HG02973 (cell line): ENCODE data around the gene VPS35.
A peak's percentile ranks its signal among the peaks of the same experiment; 100 is the strongest.

Source experiments
- ATAC-seq: cut with Tn5 transposase; IDR thresholded peaks from one replicate; pipeline ENCODE4 v1.9.1; 2021; ENCODE audit warnings: moderate library complexity; ENCODE audit not compliant: unreplicated experiment

Gene VPS35

DNA sequence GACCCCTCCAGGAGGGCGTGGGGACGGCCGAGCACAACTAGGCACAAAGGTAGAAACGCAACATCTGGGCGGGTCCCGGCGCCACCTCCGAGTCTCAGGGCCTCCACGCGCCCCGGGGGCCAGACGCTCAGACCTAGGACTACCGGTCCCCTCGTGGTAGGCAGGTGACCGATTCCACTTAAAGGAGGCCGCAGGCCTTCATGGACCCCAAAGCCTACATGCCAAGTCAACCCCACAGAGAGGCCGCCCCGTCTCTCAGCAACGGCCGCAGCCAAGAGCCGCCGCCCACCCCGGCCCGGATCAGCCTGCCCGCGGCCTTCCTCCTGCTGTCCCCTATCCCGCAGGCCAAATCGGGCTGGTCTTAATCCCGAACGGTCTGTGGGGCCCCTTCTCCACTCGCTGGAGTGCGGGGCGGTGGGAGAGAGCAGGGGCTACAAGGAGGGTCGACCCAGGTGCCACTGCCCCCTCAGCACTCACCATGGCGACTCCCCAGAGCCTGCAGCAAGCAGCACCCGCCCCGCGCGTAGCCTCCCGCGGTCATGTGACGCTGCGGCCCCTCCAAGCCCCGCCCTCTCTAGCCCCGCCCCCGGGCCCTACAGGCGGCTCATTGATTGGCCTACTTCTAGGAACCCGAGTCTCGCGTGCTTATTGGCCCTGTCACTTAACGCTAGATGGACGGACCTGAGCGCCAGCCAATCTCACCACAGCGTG is at the start of gene VPS35:
Gene VPS35, minus strand, starts transcription at position 525 of the 711 bp plus-strand sequence. Its CDS starts 45 bp downstream, at position 480.
- peak; percentile 79 for ATAC-seq

DNA sequence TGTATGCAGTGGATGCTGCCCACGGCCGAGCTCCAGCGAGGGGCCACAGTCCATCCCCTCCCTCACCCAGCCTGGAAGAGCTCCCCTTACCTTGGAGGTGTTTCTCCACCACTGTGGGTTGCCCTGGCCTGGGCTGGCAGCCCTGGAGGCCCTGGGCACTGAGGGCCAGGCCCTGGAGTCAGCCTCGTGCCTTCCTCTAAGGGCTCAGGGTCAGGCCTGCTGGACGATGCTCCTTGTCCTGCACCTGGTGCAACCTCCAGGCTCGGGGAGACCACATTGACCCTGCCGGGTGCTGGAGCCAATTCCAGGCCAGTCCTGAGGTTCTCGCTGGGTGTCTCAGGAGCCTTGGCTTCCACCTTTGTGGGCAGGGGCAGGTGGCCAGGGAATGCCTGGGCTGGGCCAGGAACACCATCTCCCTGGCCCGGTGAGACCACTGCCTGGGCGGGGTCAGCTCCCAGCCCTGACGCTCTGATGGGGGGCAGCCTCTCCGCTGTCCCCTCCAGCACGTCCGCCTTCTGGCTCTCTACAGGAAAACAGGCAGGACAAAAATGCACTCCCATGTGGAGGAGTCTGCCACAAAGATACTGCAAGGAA is 48.7 kb upstream of the VPS35 start:
- no peak for ATAC-seq

DNA sequence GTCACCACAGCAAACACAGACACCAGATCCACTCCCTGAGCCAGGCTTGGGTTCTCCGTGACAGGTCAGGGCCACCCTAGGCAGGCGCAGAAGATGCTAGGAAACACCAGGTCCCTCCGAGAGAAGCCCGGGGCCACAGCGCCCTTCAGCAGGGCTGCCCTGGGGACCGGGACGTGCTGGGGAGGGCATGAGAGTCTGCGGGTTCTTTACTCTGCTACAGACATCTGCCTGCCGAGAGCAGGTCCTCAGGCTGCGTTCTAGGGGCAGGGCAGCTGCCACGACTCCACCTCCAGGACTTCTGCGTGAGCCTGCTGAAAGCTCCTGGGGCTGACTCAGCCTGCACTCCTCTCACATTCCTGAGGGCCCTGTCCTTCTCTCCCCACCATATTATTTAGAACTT is 47.7 kb upstream of the VPS35 start:
- no peak for ATAC-seq

DNA sequence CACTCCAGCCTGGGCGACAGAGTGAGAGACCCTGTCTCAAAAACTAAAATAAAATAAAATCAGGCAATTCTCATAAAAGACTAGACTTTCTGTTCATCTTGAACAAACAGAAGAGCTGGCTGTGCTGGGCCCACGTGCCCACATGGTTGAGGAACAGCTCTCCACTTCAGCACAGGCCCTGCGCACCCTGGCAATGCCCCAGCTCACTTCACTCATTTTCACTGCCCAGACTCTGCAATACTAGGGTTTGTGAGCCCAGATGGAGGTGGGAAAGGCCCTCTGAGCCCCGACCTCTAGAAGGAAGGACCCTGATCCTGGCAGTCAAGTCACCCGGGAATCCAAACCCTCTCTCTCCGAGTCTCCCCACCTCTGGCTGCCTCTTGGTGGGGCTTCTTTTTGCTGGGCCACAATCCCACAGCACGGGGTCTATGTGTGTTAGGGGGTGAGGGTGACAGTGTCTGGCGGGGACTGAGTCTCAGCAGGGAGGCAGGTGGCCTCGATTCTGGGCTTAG is 44.4 kb upstream of the VPS35 start:
- no peak for ATAC-seq

DNA sequence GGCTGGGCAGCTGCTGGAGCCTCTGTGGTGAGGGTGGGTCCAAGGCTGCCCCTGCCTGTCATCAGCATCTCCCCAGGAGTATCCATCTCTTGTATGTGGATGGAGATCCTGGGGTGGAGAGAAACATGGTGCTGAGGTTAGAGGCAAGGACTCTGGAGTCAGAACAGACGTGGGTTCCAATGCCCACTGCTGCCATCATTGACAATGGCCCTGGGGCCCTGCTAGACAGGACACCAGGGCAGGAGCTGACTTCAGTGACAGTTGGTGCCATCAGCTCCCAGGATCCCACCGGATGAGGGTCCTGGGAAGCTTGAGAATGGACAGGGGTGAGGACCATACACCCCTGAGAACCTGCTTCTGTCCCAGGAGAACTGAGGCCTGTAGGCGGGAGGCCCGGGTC is 43.6 kb upstream of the VPS35 start:
- no peak for ATAC-seq

DNA sequence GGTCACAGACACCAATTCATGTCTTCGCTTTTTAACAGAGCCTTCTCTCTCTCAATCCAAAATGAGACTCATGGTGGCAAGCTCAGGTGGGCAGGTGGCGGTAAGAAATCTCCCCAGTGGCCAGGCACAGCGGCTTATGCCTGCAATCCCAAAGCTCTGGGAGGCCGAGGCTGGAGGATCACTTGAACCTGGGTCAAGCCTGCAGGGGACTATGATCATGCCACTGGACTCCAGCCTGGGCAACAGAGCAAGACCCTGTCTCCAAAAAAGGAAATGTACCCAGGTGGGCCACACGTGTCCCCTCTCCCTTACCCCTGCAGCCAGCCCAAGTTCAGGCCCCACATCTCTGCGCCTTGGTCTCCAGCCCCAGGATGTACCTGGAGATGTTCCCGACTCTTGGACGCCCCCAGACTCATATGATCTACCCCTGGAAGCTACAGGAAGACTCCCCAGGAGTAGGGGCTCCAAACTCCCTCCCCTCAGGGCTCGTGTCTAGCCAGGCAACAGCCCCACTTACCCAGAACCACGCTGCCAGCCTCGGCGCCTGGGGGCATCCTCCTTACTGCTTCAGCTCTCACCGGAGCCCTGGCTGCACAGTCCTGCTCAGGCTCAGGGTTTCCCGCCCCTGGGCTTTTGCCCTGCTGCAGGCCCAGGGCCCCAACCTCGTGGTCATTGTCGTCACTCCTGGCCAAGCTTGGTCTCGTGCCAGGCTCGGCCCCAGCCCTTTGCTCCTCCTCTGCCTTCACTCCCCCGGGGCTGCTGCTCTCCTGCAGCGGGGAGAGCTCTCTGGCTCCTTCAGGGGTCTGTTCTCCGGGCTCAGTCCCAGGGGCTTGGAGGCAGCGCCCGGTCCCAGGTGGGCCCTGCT is 42.9 kb upstream of the VPS35 start:
- no peak for ATAC-seq

DNA sequence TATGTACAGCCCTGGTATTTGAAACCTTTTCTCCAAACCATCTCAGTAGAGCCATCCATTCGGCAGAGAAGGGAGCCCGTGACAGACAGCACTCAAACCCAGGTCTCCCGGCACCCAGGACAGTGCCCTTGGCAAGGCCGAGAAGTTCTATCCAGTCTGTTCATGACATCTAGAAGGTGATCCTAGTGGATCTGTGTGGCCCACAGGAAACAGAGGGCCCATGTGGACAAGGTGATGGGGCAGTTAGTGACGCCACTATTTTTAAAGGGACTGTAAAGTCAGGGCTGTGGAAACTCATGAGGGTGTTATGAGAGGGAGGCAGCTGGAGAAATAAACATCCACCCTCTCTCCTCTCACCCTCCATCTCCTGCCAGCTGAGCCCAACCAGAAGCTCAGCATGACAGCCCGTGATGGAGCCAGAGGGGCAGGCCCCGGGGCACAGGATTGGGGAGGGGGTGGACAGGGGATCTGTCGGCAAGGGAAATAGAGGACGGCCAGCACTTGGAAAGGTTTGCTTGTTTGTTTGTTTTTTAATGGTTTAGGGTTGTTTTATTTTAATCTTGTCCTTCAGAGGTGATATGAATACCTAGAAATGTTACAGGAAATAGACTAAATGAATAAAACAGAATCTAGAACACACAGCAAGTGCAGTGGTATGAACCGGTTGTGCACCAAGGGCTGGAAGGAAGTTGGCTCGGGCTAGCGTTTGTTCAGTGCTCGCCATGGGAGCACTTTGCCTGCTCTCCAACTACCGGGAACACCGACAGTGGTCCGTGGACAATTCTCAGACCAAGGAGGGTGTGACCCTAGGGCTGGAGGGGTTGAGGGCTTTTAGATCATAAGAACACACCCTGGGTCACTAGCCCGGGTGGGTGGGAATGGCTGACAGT is 42.1 kb upstream of the VPS35 start:
- no peak for ATAC-seq

DNA sequence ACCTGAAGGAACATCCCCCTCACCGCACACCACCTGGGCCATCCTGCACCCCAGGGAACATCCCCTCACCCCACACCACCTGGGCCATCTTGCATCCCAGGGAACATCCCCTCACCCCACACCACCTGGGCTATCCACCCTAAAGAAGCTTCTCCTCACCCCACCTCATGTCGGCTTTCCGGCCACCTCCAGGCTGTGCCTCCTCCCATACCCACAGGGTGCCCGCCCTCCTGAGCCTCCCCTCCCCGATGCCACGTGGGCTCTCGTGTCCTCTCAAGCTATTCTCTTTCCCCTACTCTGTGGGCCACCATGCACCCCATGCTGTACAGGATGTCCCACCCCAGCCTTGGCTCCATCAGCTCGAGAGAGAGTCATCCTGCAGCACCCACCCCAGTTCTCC is 41.1 kb upstream of the VPS35 start:
- ATAC-seq = no peak

DNA sequence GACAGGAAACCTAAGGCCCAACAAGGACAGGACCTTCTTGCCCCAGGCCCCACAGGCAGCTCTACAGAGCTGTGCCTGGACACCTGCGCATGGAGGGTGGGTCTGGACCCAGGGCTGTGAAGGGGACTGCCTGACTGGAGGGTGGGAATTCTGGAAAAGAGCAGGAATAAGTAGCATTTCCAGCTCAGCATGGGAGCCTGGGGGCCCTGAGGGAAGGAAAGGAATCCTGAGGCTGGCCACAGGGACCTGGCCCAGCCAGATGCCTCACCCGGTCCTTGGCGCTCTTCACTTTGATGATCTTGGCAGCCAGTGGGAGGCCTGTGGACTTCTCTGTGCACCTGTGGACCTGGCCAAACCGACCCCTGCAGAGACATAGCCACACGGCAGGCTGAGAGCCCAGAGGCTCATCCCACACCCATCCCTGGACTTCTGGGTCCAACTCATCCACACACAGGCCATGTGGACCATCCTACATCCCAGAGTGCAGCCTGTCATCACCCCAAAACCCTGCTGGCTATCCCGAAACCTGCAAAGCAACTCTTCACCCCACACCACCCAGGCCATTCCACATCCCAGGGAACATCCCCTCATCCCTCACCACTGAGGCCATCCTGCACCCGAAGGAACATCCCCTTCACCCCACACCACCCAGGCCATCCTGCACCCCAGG is 40.5 kb upstream of the VPS35 start:
- ATAC-seq = no peak

DNA sequence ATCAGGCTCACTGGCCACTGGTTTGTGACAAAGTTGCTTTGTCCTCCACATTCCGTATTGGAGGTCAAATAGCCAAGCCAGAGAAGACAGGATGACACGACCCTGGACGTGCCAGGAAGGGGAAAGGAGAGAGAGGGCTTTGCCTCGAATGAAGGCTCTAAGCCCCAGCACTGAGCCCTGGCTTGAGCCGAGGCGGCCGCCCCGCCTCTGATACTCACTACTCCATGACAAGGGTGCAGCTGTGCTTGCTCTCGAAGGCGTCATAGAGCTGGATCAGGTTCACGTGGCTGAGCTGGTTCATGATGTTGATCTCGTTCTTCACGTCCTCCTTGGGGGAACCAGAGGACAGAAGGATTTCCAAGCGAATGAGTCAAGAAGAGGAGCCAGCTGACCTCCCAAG is 39.8 kb upstream of the VPS35 start:
- ATAC-seq = no peak

DNA sequence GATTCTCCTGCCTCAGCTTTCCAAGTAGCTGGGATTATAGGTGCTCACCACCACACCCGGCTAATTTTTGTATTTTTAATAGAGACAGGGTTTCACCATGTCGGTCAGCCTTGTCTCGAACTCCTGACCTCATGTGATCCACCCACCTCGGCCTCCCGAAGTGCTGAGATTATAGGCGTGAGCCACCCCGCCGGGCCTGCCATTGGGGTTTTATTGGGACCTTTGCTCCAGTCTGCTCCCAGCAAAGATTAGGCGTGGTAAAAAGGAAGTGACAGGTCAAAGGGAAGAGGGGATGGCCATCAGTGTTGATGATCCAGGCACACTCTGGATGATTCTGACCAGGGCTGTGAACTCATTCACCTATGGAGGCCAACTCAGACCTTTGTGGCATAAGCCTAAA is 38.7 kb upstream of the VPS35 start:
- ATAC-seq = no peak

DNA sequence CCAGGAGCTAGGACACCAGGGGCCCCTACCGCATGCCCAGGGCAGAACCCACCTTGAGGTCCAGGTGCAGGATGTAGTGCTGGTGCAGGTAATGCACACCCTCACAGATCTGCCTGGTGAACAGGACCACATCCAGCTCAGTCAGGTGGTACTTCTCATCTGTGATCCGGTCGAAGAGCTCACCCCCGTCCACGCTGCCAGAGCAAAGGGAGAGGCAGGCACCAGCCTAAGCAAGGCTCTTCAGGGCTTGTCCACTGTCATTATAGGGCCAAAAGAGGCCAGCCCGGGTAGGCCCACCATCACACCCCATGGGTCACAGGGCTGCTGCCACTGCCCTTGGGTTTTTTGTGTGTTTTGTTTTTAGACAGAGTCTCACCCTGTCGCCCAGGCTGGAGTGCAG is 38.2 kb upstream of the VPS35 start:
- no peak for ATAC-seq

DNA sequence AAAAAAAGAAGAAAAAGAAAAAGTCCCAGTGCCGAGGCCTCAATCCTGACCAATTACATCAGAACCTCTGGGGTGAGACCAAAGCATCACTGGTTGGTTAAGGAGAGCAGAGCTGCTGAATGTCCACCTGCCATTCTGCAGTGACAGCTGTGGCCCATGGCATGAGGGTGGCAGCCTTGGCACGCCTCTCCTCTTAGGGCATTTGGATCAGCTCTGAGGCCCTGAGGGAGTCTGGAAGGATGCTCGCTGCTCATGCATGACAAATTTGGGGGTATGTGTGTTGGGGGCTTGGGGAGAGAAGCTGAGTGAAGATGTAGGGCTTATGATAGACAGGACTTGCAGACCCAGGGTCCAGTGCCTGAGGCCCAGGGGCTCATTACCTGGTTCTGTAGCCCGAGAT is 32.9 kb upstream of the VPS35 start:
- ATAC-seq = no peak

DNA sequence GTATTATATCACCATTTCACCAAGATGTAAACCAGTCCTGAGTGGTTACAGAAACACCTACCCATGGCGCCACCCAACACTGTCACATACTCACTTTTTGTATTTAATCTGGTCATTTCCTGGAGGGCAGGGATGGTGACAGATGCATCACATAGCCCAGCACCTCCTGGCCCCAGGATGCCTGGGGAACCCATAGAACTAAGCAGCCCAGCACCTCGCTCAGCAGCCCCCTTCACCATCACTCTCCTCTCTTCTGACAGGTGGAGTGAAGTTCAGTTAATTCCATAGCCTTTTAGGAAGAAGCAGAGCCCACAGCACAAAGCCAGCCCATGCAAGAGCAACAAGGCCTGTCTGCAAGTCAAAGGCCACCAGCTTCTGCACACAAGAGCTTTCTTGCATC is 31.6 kb upstream of the VPS35 start:
- no peak for ATAC-seq

DNA sequence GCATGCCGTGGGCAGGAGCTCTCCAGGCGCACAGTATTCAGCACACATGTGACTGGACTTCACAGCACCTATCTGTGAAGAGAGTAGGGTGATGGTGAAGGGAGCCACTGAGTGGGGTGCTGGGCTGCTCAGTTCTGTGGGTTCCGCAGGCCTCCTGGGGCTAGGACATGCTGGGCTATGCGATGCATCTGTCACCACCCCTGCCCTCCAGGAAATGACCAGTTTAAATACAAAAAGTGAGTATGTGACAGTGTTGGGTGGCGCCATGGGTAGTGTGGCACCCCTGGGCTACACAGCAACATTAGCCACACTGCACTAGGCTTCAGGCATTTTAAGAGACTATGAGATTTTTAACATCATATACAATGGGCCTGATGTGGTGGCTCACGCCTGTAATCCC is 30.6 kb upstream of the VPS35 start:
- ATAC-seq = no peak

DNA sequence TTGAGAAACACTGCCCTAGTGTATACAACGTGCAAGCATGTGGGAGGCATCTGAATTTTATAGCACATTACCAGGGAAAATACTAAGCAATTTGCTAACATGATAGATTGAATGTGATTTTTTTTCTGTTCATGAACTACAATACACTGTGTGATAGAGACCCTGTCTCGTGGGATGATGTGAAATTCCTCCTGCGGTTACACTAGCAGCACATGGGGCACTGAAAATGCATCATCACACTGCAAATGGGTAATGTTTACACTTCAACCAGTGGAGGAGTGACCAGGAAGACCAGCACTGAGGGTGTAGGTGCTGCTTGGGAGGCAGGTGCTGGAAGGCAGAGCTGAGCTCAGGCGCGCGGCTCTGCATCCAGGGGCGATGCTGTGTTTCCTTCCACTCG is 29.2 kb upstream of the VPS35 start:
- ATAC-seq = no peak

DNA sequence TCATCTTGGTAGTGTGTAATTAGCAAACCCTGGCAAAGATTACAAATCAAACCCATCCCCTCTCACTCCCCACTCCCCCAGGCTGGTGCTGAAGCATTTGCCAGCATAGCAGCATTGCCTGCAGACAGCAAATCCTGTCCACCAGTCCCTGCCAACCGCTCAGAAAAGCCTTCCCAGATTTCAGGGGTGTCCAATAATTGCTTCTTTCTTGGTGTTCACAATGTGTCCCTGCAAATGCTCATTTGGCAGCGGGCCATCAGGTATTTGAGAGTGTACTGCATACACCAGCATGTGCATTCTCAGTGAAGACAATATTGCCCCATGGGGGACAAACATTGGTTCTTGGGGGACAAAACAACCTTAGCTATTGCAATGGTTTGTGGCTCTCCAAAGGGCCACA is 28.7 kb upstream of the VPS35 start:
- ATAC-seq = no peak

DNA sequence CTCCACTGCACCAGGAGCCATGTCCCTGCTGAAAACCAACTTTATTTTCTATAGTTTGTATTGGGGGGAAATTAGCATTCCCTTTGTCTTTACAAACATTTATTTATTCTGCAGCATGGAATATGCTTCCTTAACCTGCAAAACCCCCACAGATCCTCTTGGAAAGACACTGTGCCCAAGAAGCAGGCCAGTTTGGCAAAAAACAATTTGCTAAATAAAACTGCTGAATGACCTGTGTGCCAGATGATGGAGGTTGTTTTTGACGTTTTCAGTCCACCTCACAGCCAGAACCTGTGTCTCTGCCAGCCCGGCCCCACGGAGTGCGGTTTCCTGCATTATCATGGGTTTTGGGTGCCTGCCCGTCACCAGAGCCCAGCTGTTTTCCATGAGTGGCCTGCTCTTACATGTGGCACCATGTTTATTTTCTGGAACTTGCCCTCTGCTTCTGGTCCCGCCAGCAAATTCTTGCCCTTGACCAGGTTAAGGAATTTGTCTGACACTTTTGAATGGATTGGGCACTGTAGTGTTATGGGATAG is 26.9 kb upstream of the VPS35 start:
- no peak for ATAC-seq

DNA sequence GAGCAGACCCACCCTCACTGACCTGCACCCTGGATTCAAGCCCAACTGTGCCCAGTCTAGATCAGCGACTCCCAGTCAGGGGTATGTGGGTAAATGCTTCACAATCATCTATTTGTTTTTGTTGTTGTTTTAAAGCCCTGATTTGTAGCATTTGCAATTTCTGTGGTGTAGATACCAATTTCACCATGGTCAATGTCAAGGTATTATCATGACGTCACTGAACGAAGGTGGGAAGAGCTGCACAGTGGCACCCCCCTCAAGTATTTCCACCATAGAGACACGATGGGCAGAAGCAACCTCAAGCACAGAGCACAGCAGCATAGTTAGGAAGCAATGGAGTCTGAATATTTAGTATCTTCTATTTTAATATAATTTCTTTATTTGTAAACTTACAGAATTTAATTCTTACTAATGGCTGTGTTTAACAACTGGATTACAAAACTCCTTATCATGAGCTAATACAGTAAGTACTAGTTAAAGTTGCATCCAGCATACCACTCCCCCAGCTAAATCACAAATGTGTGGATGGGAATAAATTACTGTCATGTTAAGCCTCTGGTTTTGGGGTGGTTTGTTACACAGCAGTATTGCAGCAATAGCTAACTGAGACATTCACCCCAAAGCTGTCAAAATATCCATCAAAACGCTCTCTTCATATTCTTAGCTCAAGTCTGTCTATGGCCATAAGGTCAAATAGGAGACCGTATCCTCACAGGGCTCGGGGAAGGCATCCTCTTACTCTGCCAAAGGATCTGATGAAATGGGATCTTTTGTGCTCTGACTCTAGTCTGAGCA is 26.0 kb upstream of the VPS35 start:
- ATAC-seq = no peak
